Stimulated activated CD8-positive, alpha-beta memory T cell treated with anti-CD3 and anti-CD28 coated beads, Interleukin-15, amount 100 ng/mL, for 48 hours (primary cell): Measurements from ENCODE around the gene DST.

Experiments used
- DNase-seq, 2 donors: peaks; one replicate each; pipeline ENCODE4 v3.0.0-alpha.2; 2020; ENCODE audit warnings: low read depth in 2 of 2

The DST gene

DNA sequence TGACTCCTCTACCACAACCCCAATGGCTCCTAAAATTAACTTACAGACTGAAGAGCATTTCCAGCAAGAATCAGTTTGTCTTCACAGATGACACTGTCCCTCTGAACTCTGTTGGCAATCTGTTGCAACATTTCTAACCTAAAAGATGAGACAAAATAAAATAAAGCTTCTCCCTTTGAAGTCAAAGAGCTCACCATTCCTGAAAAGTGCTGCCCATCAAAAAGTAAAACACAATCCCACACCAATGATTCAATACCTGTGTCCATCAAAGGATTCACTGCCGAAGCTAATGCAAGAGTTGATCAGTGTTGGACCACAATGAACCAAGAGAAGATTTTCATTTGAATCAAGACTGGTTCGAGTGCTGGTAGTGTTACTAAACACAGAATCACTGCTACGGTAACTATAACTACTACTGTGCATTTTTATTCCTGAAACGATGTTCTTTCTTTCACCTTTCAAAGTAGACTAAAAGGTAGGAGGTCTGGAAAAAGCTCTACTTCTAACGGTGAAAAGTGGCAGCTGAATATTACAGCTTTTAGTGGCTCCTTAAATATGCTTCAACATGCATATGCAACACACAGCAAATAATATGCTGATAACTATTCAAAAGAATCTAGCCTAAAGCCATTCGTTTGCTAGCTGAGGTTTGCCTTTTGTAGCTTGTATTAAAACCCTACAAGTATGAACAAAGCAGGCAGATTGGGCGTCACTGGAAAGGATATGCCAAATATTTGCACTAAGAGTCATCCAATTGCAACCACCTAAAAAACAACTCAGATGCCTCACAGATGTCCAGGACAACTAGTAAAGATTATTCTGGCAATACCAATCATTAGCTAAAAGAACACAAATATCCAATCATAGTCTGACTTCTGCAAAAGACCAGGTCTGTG lies at the start of gene DST:
Gene DST (minus strand): TSS at position 524 of the 896 bp plus-strand sequence.
- DNase-seq: no peak

DNA sequence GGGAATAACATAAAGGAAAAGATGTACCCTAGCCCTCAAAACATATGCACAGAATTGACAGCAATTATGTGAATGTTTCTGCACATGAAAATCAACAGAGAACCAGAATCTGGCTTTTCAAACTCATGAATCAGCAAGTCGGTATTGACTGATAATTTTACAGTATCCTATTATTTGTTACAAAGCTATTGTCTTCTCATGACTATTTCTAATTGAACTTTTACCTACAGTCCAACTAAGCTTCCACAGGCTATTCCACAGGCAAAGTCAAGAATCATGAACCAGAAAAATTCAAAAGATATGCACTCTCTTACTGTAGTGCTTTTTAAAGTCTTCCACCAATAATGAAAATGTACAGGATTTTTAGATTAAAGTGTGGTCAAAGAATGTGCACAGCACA lies 49.1 kb upstream of the DST start:
- no peak for DNase-seq

DNA sequence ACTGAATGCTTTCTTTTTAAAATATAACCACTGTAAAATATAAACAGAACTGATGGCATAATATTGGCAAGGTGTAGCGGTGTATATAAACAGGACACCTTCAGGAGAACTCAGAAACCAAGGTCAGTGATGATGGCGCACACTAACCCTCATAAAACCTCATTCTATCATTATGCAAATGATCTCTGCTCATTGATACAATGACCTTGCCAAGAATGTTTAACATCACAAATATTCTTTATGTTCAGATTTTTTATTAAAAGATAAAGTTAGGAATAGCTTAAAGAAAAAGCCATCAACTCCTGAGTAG lies 48.6 kb upstream of the DST start:
- DNase-seq: no peak

DNA sequence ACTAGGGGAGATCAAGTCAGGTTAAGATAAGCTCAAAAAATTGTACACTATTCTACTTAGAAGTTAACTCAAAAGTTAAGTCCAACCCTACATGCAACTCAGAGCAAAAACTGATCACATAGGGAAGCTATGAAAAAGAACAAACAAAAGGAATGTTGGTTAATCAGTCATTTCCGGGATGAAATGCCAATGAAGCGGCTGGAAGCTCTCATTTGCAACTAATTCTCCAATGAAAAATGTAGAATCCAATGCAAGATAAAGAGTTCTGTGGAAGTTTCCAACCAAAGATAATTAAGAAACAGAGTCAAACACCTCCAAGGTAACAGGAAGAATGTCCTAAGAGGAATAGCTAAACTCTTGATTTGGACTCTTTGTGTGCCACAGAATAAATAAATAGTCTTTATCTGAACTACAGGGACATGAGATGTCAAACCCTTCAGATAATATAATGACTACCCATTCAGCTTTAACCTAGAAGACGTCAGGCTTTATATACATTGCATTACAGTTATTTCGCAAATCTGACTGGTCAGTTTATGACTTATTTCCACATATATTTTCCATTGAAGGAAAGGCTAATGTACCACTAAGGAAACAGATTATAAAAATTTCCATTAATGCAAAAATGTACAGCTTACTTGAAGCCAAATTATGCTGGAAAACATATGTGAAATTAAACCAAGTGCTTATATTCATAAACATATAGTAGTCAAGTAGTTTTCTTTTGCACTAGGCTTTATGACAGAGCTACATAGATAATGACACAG lies 48.0 kb upstream of the DST start:
- DNase-seq: no peak

DNA sequence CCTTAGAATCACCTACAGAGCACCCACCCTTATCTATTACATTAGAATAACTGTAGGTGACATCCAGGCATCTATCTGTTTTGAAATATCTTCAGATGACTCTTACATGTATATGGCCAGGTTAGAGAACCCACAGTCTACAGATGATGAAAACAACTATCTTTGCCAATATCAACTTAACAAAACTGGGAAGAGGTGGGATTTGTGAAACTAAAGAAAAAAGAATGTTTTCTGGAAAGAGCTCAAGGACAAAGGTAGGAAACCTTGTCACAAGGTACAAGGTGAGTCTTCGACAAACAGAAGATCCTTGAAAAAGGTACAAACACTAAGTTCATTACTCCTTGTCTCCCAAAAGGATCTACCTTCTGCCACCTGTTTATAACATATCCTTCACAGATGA lies 47.0 kb upstream of the DST start:
- no peak for DNase-seq

DNA sequence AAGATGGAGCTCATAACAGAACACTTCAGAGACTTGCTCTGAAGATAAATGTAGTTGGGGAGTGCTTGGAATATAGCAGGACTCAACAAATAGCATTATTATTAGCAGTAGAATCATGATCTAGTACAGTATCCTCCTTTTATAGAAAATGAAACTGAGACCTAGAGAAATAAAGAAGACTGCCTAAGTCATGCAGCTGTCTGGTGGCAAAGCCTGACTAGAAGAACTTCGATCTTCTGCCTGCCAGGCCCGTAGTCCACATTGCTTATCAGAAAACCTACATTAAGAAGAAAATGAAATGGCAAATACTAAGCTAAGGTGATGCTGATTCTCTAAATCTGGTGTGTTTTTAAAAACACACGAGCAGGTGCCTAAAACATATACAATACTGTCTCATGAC lies 46.4 kb upstream of the DST start:
- no peak for DNase-seq

DNA sequence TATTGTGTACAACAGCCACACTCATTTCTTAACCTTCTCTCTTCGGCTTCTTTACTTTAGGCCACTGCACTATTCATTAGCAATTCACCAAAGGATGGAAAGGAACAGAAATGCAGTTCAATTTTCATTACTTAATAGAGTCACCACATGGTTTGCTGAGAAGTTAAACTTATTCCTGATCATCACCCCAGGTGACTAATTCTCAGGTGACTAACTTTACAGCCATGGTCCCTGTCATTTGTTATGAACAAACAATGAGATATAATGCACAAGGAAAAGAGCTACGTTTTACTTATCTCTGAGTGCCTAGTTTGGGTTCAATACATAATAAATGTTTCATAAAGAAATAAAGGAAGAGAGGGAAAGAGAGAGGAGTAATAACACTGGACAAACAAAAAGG lies 45.8 kb upstream of the DST start:
- DNase-seq: no peak

DNA sequence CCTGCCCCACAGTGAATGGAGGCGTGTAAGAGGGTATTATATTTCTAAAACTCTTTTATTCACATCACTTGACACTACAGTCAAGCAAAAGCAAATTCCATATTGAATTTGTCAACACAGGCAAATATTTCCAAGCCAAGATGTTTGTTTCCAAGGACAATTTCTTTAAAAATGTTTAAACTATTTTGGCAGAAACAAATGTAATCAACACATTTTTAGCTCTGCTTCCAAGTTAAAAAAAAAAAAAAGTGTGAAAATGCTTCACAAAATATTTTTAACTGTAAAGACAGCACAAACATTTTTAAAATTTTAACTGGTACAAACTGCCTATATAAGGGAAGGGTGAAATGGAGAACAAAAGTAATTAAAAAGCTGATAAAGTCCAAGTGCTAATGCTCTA lies 44.9 kb upstream of the DST start:
- no peak for DNase-seq

DNA sequence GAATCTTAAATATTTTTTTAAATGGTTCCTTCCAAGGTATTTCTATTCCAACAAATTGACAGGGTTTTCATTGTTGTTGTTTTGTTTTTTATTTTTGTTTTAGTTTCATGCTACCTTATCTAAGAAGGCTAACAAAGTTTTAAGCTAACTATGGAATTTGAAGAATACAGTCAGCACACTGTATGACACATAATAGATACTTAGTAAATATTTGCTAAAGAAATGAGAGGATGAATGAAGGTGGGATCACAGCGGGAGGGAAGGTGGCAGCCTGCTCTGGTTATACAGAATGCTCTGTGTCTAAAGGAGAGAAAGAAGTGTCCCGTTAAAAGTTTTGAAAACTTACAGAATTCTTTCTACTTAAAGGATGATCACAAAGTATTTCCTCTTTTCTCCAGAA lies 43.7 kb upstream of the DST start:
- no peak for DNase-seq

DNA sequence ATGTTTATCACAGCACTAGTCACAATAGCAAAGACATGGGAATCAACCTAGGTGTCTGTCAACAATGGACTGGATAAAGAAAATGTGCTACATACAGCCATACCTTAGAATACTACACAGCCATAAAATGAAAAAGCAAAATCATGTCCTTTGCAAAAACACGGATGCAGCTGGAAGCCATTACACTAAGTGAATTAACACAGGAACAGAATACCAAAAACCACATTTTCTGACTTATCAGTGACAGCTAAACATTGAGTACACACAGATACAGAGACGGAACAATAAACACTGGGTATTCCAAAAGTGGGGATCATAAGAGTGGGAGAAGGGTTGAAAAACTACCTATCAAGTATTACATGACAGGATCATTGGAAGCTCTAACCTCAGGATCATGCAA lies 43.3 kb upstream of the DST start:
- DNase-seq: no peak

DNA sequence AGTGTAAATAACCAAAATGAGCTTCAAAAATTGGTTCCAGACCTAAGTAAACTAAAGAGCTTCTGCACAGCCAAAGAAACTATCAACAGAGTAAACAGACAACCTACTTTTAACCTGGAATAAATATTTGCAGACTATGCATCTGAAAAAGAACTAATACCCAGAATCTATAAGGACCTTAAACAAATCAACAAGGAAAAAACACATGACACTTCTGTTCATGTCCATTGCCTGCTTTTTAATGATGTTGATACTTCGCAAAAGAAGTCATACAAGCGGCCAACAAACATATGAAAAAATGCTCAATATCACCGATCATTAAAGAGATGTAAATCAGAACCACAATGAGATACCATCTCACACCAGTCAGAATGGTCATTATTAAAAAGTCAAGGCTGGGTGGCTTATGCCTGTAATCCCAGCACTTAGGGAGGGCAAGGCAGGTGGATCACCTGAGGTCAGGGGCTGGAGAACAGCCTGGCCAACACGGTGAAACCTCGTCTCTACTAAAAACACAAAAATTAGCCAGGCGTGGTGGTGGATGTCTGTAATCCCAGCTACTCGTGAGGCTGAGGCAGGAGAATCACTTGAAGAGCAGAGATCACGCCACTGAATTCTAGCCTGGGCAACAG lies 42.5 kb upstream of the DST start:
- DNase-seq: no peak

DNA sequence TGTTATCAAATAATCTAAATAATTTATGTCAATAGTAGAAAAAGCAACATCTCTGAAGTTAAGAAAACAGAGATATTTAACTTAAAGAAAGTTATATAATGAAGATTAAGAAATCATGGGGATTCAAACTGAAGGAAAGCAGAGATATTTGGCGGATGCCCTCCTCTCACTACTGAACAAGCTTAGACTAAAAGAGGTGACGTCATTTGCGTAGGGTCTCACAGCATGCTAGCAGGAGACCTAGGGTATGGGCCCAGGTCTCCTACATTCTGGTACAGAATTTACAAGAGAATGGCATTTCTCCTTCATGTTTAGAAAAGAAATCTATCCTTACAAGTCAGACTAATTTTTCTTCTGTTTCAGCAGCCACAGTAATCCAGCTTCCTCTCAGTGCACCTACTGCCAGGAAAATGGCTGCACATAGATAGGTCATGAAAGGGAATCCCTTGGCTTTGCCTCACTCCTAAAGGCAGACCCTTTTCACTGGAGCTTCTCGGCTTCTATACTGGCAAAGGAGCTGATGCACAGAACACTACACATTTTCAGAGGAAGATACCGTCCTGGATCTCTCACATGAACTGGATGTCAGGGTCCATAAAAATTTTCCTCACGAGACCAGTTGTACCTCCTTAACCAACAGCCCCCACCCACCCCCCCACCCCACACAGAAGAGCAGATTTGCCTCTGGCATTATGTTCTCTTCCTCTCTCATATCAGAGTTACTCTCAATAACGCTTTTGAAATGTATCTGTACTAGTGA lies 41.8 kb upstream of the DST start:
- no peak for DNase-seq

DNA sequence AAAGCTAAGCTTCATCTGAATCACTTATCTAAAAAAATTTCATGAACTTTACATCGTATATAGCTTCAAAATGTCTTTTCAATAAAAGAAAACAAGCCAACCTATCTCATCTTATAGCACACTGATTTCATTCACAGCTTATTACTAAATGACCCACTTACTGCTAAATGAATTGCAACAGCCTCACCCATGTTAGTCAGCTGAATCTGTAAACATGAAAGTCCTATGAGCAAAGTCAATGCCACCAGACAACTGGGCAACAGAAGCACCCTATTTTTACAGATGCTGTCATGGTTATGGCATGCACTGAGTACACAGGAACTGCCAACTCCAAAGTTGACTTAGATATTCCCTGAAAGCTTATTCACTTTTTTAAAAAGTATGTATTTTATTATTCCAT lies 41.2 kb upstream of the DST start:
- no peak for DNase-seq

DNA sequence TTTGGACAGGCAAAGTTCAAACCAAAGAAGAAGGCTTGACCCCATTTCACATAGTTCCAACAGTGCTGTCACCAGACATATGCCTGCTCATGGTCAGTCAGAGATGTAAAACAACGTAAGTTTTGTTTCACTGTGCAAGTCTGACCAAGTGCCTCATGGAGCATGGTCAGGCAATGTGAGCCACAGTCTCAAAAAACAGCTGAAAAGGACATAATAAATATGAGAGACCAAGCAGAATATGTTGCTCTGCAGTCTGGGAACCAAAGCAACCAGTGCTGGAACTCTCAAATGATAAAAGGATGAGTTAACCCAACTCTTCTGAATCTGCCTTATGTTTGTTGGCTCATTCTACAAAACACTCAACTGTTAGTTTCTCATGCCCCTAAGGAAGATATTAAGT lies 39.9 kb upstream of the DST start:
- no peak for DNase-seq

DNA sequence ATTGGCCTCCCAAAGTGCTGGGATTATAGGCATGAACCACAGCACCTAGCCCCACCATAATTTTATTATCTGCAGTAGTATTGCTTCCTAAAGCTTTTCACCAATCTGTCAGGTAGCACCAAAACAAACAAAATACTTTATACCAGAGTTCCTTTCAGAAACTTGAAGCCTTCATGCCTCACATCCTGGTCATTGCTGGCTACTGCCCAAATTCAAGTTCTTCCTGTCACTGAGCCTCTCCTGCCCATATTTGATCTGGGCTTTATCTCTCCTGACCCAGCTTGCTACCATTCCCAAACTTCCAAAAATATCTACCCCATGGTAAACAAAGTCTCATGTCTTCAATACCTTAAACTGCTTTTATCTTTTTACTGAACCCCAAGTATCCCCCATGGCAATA lies 34.9 kb upstream of the DST start:
- no peak for DNase-seq

DNA sequence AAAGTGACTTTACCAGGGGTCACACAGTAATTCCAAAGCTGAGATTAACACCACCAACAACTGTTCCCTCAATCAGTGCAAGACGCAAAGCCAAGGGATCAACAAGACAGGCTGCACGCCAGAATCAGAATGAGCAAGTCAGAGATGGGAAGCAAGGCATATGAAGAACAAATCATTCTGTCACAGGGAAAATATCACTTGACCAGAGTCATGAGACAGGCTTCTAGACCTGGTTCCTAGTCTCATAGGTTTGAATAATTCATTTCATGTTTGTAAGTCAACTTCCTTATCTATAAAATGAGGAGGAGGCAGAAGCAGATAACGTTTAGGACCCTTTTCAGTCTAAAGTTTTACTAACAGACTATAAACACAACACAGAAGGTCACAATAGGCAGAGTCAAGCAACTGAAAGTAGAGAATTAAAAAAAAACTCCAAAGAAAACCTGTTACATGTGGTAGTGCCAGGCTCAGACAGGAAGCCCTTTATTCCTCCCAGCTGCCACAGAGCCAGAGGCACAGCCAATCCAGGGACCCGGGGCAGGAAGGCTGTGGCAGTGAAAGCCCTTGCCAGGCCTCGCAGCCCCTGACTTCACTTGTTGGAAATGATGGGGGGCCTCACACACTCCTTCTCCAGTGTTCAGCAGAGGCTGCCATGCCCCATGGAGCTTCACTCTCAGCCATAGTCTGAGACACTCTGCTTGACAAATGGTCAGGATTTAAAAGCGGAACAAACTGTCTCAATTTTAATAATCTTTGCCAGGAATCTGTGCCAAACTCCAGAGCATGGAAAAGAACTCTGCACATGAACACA lies 29.2 kb upstream of the DST start:
- no peak for DNase-seq

DNA sequence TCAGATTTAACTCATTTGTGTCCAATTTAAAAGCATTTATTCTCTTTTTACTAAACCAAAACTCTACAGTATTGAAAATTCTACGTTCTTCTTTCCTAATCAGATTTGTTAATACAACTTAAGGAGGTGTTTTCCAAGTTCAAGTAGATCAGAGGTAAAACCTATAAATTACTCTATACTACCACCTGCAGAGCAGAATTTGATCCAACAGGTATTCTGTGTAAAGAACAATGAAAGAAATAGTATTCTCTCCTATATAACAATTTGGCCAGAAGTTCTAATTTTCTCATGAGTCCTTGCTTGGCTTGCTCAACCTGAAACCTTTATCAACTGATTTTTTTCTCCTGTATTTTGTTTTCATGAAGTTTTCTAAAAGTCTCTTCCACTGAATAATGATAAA lies 28.5 kb upstream of the DST start:
- no peak for DNase-seq

DNA sequence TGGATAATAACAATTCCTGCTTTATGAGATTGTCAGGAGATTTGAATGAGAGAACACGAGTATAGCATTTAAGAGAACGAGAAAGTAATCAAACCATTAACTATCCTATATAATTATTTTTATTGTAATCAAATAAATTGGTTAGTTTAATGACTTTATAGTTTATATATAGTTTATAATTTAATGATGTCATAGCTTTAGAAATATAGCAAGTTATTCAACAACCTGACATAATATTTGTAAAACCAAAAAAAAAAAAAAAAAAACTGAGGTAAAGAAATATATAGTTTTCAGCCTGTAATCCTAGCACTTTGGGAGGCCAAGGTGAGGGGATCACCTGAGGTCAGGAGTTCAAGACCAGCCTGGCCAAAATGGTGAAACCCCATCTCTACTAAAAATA lies 26.4 kb upstream of the DST start:
- no peak for DNase-seq

DNA sequence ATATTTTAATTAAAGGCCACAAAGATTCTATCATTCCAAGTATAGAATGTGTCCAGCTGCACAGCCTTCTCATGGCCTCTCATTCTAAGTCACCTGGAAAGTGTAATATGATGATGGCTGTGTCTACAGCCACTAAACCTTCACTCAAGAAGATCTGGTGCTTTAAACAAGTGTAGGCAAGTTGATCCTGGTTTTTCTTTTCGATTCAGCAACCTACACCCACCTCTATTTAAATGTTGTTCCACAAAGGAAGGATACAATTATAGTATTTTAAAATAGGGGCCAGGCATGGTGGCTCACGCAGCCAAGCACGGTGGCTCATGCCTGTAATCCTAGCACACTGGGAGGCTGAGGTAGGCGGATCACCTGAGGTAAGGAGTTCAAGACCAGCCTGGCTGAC lies 25.5 kb upstream of the DST start:
- DNase-seq: no peak

DNA sequence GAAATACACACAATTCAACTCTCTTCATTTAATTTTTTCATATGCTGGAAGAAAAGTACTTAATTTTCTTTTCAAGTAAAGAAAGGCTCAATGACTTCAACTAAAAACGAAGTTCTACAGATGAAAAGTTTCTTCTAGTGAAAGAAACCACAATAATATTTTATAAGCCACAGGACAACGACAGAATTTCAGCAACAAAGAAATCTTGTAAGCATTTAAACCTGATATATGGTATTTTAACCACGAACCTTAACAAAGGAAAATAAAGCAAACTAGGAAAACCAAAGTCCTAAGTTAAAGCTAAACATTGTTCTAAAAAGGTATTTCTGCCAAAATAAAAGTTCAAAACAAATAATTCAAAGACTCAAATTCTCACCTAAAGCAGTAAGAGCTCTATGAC lies 24.6 kb upstream of the DST start:
- no peak for DNase-seq

DNA sequence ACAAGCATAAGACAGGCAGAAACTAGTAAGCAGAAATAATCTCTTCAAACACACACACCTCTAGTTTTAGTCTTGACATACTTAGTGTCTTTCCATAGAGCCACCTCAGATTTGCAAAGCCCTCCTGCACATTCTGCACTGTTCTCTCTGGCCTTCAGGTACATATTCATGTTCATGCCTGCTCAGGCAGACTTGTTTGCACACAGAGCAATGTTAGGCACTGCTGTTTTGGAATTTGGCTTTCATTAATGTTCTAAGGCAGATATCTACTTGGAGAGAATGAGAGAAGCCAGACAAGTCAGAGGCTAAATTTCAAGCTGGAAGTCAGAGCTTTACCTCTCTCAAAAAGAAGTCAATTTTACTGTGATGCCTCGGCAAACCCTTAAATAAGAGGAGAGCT lies 21.3 kb upstream of the DST start:
- no peak for DNase-seq
